22Rv1 (cell line): Measurements from ENCODE around the gene MAPT.

ENCODE experiments used
- CTCF ChIP-seq: fragments of 450-650 bp; IDR thresholded peaks from 2 replicates; pipeline ENCODE4 v1.5.1; 2017; ENCODE audit warnings: mild to moderate bottlenecking
- ZFX ChIP-seq: fragments of 450-650 bp; IDR thresholded peaks from 2 replicates; pipeline ENCODE4 v1.6.1; 2017; ENCODE audit warnings: antibody characterized with exemption, borderline replicate concordance

GRCh38 chr17:45961206-45961605, 66.9 kb downstream of the MAPT start:
- no peak for TF ChIP-seq CTCF
- no peak for TF ChIP-seq ZFX
